ENCODE data around the gene ZFAND3.

DNA sequence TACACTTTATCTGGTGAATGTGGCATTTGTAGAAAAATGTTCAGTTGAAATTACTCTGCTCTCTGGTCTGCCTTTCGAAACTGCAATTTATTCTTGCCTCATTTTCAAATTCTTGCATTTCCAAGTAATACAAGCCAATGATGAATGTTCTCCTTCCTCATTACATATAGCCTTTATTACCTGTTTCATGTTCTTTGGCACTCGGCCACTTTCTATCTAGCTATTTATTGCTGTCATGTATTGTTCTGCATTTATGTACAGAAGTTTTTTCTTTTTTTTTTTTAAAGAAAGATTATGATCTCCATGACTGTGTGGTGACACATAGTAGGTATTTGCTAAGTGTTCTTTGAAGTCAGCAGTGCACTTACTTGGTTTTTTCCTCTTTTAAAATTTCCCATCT, 261.4 kb downstream of the ZFAND3 start:
- TF ChIP-seq YY1 (IDR thresholded peaks at IDR 0.05; ENCODE audit: insufficient read depth, insufficient read length) (no peak), SUZ12 (IDR thresholded peaks at IDR 0.05; ENCODE audit: extremely low read depth, insufficient read depth, insufficient read length) (no peak), ZNF274 (IDR thresholded peaks at IDR 0.05; ENCODE audit: low read depth, low read length) (no peak)

All from NT2/D1 (cell line).